H1 (cell line): Measurements from ENCODE around the gene TXNRD2. TPM values are rescaled to one million over a fixed set of nuclear protein-coding genes. Genes with fewer than 3 reads are reported as not detected.

ENCODE experiments used
- ATF2 ChIP-seq: IDR thresholded peaks from 2 replicates; pipeline ENCODE4 v1.6.1; 2012; ENCODE audit warnings: low read length, inconsistent platforms
- CBX5 ChIP-seq: fragments of 300-800, 300-1000 bp; sonication (generic); IDR thresholded peaks from 2 replicates; pipeline ENCODE4 v1.7.1; 2016; ENCODE audit warnings: antibody characterized with exemption, low read length, low read depth
- GABPA ChIP-seq: IDR thresholded peaks from 2 replicates; pipeline ENCODE4 v1.6.1; 2011; ENCODE audit warnings: mild to moderate bottlenecking, low read length, moderate library complexity, borderline replicate concordance; ENCODE audit not compliant: insufficient read depth
- HDAC6 ChIP-seq: IDR thresholded peaks from one replicate; pipeline ENCODE4 v1.7.1; 2012; ENCODE audit warnings: low read depth, mild to moderate bottlenecking, inconsistent platforms, low read length, moderate library complexity
- SP1 ChIP-seq: IDR thresholded peaks from 2 replicates; pipeline ENCODE4 v1.6.1; 2011; ENCODE audit warnings: low read depth, low read length
- SRF ChIP-seq: IDR thresholded peaks from 2 replicates; pipeline ENCODE4 v1.6.1; 2011; ENCODE audit warnings: mild to moderate bottlenecking, low read depth, low read length, moderate library complexity
- TAF7 ChIP-seq: optimal IDR thresholded peaks from 2 replicates; pipeline ENCODE3; 2011; ENCODE audit warnings: low read depth, mild to moderate bottlenecking, inconsistent platforms, low read length, moderate library complexity, borderline replicate concordance
- polyA plus RNA-seq, 7 experiments: library from polyadenylated mRNA; depleted of rRNA in 3 of 7; stranded (reverse) in 5 of 7; unstranded in 2 of 7; fragments of >200 nt in 5 of 7; fragments of 200-250 nt in 2 of 7; gene quantifications; 1 replicate in 5 of 7; 2 replicates in 1 of 7; 4 replicates in 1 of 7; pipeline versions ENCODE4 v1.2.1 to v1.2.3, GENCODE V29; 2011 to 2013; ENCODE audit warnings: missing spikeins in 2 of 7, mixed read lengths in 2 of 7
- total RNA-seq: library from RNA; stranded (reverse); fragmentation: NEBNext Ultra II Directional; extraction: Animal tissue kit (Norgen Biotek cat#: 25700); gene quantifications from 2 replicates; pipeline ENCODE4 v1.2.1, GENCODE V29; 2021
- TF ChIP-seq, protein P1 (sequence below): fragments of 300-600 bp; sonication (generic); IDR thresholded peaks from 2 replicates; pipeline ENCODE4 v1.7.1; 2012; ENCODE audit warnings: low read length, moderate library complexity, mild to moderate bottlenecking, inconsistent platforms; ENCODE audit not compliant: insufficient replicate concordance

Gene TXNRD2
- total and polyA plus RNA-seq, 2 of the 8 experiments (the other 6 are each of a cell fraction or from before 2014, with no cell fraction given), result 14.8 to 21.9 TPM

DNA sequence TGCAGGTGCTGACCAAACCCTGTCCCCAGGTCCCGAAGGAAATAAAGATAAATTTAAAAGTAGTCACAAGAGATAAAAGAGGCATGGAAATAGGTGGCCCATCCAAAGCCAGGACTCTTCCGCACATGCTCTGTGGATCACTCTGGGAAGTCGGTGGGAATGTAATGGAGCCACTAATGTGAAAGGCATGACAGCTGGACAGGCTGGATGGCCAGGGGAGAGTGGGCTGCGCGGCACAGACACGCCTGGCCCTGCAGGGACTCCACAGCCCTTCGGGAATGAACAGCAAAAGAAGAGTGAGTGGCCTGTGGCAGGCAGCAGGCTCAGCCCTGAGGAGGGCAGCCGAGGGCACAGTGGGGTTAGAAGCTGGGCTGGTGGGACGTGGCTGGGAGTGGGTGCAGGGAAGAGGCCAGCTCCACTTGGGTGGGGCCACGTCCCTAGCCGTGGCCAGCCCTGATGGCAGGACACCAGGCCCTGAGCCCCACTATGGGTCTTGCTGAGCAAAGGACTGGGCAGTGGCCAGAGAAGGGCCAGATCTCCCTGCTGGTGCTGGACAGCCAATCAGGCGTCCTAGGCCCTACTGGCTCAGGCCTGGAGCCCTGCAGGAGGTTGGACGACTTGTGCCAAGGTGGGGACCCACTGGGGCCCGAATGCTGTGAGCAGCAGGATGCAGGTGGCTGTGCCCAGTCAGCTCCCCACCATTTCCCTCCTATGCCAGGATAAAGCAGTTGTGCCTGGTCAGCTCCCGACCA lies 55.6 kb downstream of the TXNRD2 start (continued):
- TF ChIP-seq, protein P1, sequence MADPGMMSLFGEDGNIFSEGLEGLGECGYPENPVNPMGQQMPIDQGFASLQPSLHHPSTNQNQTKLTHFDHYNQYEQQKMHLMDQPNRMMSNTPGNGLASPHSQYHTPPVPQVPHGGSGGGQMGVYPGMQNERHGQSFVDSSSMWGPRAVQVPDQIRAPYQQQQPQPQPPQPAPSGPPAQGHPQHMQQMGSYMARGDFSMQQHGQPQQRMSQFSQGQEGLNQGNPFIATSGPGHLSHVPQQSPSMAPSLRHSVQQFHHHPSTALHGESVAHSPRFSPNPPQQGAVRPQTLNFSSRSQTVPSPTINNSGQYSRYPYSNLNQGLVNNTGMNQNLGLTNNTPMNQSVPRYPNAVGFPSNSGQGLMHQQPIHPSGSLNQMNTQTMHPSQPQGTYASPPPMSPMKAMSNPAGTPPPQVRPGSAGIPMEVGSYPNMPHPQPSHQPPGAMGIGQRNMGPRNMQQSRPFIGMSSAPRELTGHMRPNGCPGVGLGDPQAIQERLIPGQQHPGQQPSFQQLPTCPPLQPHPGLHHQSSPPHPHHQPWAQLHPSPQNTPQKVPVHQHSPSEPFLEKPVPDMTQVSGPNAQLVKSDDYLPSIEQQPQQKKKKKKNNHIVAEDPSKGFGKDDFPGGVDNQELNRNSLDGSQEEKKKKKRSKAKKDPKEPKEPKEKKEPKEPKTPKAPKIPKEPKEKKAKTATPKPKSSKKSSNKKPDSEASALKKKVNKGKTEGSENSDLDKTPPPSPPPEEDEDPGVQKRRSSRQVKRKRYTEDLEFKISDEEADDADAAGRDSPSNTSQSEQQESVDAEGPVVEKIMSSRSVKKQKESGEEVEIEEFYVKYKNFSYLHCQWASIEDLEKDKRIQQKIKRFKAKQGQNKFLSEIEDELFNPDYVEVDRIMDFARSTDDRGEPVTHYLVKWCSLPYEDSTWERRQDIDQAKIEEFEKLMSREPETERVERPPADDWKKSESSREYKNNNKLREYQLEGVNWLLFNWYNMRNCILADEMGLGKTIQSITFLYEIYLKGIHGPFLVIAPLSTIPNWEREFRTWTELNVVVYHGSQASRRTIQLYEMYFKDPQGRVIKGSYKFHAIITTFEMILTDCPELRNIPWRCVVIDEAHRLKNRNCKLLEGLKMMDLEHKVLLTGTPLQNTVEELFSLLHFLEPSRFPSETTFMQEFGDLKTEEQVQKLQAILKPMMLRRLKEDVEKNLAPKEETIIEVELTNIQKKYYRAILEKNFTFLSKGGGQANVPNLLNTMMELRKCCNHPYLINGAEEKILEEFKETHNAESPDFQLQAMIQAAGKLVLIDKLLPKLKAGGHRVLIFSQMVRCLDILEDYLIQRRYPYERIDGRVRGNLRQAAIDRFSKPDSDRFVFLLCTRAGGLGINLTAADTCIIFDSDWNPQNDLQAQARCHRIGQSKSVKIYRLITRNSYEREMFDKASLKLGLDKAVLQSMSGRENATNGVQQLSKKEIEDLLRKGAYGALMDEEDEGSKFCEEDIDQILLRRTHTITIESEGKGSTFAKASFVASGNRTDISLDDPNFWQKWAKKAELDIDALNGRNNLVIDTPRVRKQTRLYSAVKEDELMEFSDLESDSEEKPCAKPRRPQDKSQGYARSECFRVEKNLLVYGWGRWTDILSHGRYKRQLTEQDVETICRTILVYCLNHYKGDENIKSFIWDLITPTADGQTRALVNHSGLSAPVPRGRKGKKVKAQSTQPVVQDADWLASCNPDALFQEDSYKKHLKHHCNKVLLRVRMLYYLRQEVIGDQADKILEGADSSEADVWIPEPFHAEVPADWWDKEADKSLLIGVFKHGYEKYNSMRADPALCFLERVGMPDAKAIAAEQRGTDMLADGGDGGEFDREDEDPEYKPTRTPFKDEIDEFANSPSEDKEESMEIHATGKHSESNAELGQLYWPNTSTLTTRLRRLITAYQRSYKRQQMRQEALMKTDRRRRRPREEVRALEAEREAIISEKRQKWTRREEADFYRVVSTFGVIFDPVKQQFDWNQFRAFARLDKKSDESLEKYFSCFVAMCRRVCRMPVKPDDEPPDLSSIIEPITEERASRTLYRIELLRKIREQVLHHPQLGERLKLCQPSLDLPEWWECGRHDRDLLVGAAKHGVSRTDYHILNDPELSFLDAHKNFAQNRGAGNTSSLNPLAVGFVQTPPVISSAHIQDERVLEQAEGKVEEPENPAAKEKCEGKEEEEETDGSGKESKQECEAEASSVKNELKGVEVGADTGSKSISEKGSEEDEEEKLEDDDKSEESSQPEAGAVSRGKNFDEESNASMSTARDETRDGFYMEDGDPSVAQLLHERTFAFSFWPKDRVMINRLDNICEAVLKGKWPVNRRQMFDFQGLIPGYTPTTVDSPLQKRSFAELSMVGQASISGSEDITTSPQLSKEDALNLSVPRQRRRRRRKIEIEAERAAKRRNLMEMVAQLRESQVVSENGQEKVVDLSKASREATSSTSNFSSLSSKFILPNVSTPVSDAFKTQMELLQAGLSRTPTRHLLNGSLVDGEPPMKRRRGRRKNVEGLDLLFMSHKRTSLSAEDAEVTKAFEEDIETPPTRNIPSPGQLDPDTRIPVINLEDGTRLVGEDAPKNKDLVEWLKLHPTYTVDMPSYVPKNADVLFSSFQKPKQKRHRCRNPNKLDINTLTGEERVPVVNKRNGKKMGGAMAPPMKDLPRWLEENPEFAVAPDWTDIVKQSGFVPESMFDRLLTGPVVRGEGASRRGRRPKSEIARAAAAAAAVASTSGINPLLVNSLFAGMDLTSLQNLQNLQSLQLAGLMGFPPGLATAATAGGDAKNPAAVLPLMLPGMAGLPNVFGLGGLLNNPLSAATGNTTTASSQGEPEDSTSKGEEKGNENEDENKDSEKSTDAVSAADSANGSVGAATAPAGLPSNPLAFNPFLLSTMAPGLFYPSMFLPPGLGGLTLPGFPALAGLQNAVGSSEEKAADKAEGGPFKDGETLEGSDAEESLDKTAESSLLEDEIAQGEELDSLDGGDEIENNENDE, result no peak
- TF ChIP-seq SRF (no peak), SP1 (no peak), CBX5 (no peak), GABPA (no peak), ATF2 (no peak), TAF7 (no peak), HDAC6 (no peak)
- TF ChIP-seq, all 59 proteins: peak for 0
